HFFc6 (cell line): Measurements from ENCODE around the gene DPP6. TPM values are rescaled to one million over a fixed set of nuclear protein-coding genes. Genes with fewer than 3 reads are reported as not detected.

Source experiments
- DNase-seq: peaks from one replicate; pipeline ENCODE4 v3.0.0-alpha.2; 2018
- H3K27ac Mint-ChIP-seq: 2 replicates; pipeline ENCODE4 v1.8.0; 2020; ENCODE audit warnings: mild to moderate bottlenecking, mixed read lengths
- H3K27me3 Mint-ChIP-seq: 2 replicates; pipeline ENCODE4 v1.8.0; 2021; ENCODE audit warnings: mild to moderate bottlenecking, moderate library complexity, mixed read lengths; ENCODE audit not compliant: insufficient read depth
- H3K36me3 Mint-ChIP-seq: 2 replicates; pipeline ENCODE4 v1.8.0; 2021; ENCODE audit warnings: low read depth, mixed read lengths
- H3K4me1 Mint-ChIP-seq: 2 replicates; pipeline ENCODE4 v1.8.0; 2020; ENCODE audit warnings: low read depth, mixed read lengths
- H3K4me3 Mint-ChIP-seq: 2 replicates; pipeline ENCODE4 v1.8.0; 2020; ENCODE audit warnings: mild to moderate bottlenecking, moderate library complexity, mixed read lengths
- H3K9me3 Mint-ChIP-seq: 2 replicates; pipeline ENCODE4 v1.8.0; 2020; ENCODE audit warnings: mild to moderate bottlenecking, mixed read lengths
- CTCF ChIP-seq: fragments of 200-600 bp; sonication (generic); IDR thresholded peaks from 2 replicates; pipeline ENCODE4 v1.5.0; 2021; ENCODE audit warnings: antibody characterized with exemption, mild to moderate bottlenecking
- total RNA-seq, 6 experiments: library from RNA; stranded (reverse); fragmentation: NEBNext Ultra II Directional; extraction: Animal tissue kit (Norgen Biotek cat#: 25700); gene quantifications; 2 replicates in 1 of 6; 3 replicates in 5 of 6; pipeline ENCODE4 v1.2.3, GENCODE V29; 2021

DPP6 gene
- total RNA-seq, 6 experiments from 2014 or later = not detected

- Mint-ChIP-seq H3K9me3 (peaks cover 25% of the 10 kb centered on the region), H3K4me3 (no peak overlapping the region), H3K36me3 (no peaks in the 10 kb centered on the region), H3K27me3 (no peaks in the 10 kb centered on the region; the same call in 1 of the 2 replicates), H3K4me1 (no peaks in the 10 kb centered on the region), H3K27ac (no peak overlapping the region)
- TF ChIP-seq CTCF = no peak
- DNase-seq = no peak
These were observed 743.2 kb downstream of the DPP6 start for GRCh38 chr7:154795437-154795836.

- no peaks in the 10 kb centered on the region for H3K4me1 Mint-ChIP-seq
- no peaks in the 10 kb centered on the region for H3K36me3 Mint-ChIP-seq
- peaks cover 2% of the 10 kb centered on the region; the same call in 1 of the 2 replicates for H3K27me3 Mint-ChIP-seq
- no peak for DNase-seq
- H3K9me3 Mint-ChIP-seq = peaks cover 46% of the 10 kb centered on the region
- no peak overlapping the region for H3K27ac Mint-ChIP-seq
- no peak overlapping the region for H3K4me3 Mint-ChIP-seq
- no peak for TF ChIP-seq CTCF
These were observed 752.3 kb downstream of the DPP6 start for GRCh38 chr7:154804449-154804848.

- Mint-ChIP-seq H3K27me3 (no peaks in the 10 kb centered on the region), H3K27ac (no peak overlapping the region), H3K4me3 (no peak overlapping the region), H3K9me3 (peaks cover 33% of the 10 kb centered on the region), H3K36me3 (no peaks in the 10 kb centered on the region), H3K4me1 (no peaks in the 10 kb centered on the region)
- no peak for TF ChIP-seq CTCF
- DNase-seq = no peak
These were observed 759.8 kb downstream of the DPP6 start for GRCh38 chr7:154812027-154812426.

GRCh38 chr7:154817224-154817896 is 765.2 kb downstream of the DPP6 start:
- Mint-ChIP-seq H3K36me3 (no peaks in the 10 kb centered on the region), H3K4me1 (no peaks in the 10 kb centered on the region), H3K27me3 (no peaks in the 10 kb centered on the region), H3K4me3 (no peak overlapping the region), H3K27ac (no peak overlapping the region), H3K9me3 (peaks cover 22% of the 10 kb centered on the region)
- DNase-seq = no peak
- no peak for TF ChIP-seq CTCF

GRCh38 chr7:154827007-154827406 is 774.8 kb downstream of the DPP6 start:
- no peak for TF ChIP-seq CTCF
- Mint-ChIP-seq H3K27me3 (no peaks in the 10 kb centered on the region; the same call in 1 of the 2 replicates), H3K27ac (no peak overlapping the region), H3K4me3 (no peak overlapping the region), H3K36me3 (no peaks in the 10 kb centered on the region), H3K4me1 (no peaks in the 10 kb centered on the region), H3K9me3 (peaks cover 25% of the 10 kb centered on the region)
- DNase-seq = no peak
